Measurements from ENCODE around the gene GPS2.

Gene GPS2

GRCh38 chr17:7293816-7294613 is 21.1 kb downstream of the GPS2 start:
- Histone ChIP-seq H3K79me2 (ENCODE audit: low read length) (no peaks in the 10 kb centered on the region), H3K27ac (ENCODE audit: low read length) (no peak overlapping the region), H2AFZ (ENCODE audit: low read depth, low read length) (no peak overlapping the region), H3K27me3 (ENCODE audit: low read depth, low read length) (no peaks in the 10 kb centered on the region), H4K20me1 (ENCODE audit: insufficient read depth, low read length) (no peaks in the 10 kb centered on the region), H3K4me3 (ENCODE audit: low read length) (no peak overlapping the region), H3K36me3 (replicated peaks; ENCODE audit: low read depth, low read length) (no peaks in the 10 kb centered on the region), H3K9ac (ENCODE audit: low read length) (no peak overlapping the region), H3K4me2 (ENCODE audit: low read length) (no peak overlapping the region), H3K9me3 (ENCODE audit: insufficient read depth, low read length) (no peaks in the 10 kb centered on the region), H3K4me1 (ENCODE audit: low read length) (peaks cover 2% of the 10 kb centered on the region; the same call in 1 of the 2 replicates)
- TF ChIP-seq CTCF (IDR thresholded peaks at IDR 0.05; ENCODE audit: low read depth, low read length) (no peak), EZH2phosphoT487 (IDR thresholded peaks at IDR 0.05; ENCODE audit: low read depth) (no peak)

GRCh38 chr17:7293159-7293558 is 22.0 kb downstream of the GPS2 start:
- Histone ChIP-seq H3K27ac (ENCODE audit: low read length) (no peak overlapping the region), H3K9ac (ENCODE audit: low read length) (no peak overlapping the region), H3K36me3 (replicated peaks; ENCODE audit: low read depth, low read length) (no peaks in the 10 kb centered on the region), H3K4me3 (ENCODE audit: low read length) (no peak overlapping the region), H4K20me1 (ENCODE audit: insufficient read depth, low read length) (no peaks in the 10 kb centered on the region), H3K79me2 (ENCODE audit: low read length) (no peaks in the 10 kb centered on the region), H3K27me3 (ENCODE audit: low read depth, low read length) (no peaks in the 10 kb centered on the region), H3K9me3 (ENCODE audit: insufficient read depth, low read length) (no peaks in the 10 kb centered on the region), H2AFZ (ENCODE audit: low read depth, low read length) (no peak overlapping the region), H3K4me1 (ENCODE audit: low read length) (peaks cover 2% of the 10 kb centered on the region; the same call in 1 of the 2 replicates), H3K4me2 (ENCODE audit: low read length) (no peak overlapping the region)
- TF ChIP-seq CTCF (IDR thresholded peaks at IDR 0.05; ENCODE audit: low read depth, low read length) (no peak), EZH2phosphoT487 (IDR thresholded peaks at IDR 0.05; ENCODE audit: low read depth) (no peak)

GRCh38 chr17:7292729-7293128 is 22.4 kb downstream of the GPS2 start:
- H3K9ac ChIP-seq (ENCODE audit: low read length) = no peak overlapping the region
- H4K20me1 ChIP-seq (ENCODE audit: insufficient read depth, low read length) = no peaks in the 10 kb centered on the region
- H3K27me3 ChIP-seq (ENCODE audit: low read depth, low read length) = no peaks in the 10 kb centered on the region
- H3K4me2 ChIP-seq (ENCODE audit: low read length) = no peak overlapping the region
- H2AFZ ChIP-seq (ENCODE audit: low read depth, low read length) = no peak overlapping the region
- TF ChIP-seq CTCF (IDR thresholded peaks at IDR 0.05; ENCODE audit: low read depth, low read length) (no peak), EZH2phosphoT487 (IDR thresholded peaks at IDR 0.05; ENCODE audit: low read depth) (no peak)
- H3K36me3 ChIP-seq (replicated peaks; ENCODE audit: low read depth, low read length) = no peaks in the 10 kb centered on the region
- H3K4me3 ChIP-seq (ENCODE audit: low read length) = no peak overlapping the region
- H3K9me3 ChIP-seq (ENCODE audit: insufficient read depth, low read length) = no peaks in the 10 kb centered on the region
- peaks cover 2% of the 10 kb centered on the region; the same call in 1 of the 2 replicates for H3K4me1 ChIP-seq (ENCODE audit: low read length)
- H3K27ac ChIP-seq (ENCODE audit: low read length) = no peak overlapping the region
- no peaks in the 10 kb centered on the region for H3K79me2 ChIP-seq (ENCODE audit: low read length)

- Histone ChIP-seq H3K27ac (ENCODE audit: low read length) (no peak overlapping the region), H2AFZ (ENCODE audit: low read depth, low read length) (no peak overlapping the region), H3K79me2 (ENCODE audit: low read length) (no peaks in the 10 kb centered on the region), H3K4me1 (ENCODE audit: low read length) (peaks cover 2% of the 10 kb centered on the region; the same call in 1 of the 2 replicates), H3K4me2 (ENCODE audit: low read length) (no peak overlapping the region), H3K9ac (ENCODE audit: low read length) (no peak overlapping the region), H3K36me3 (replicated peaks; ENCODE audit: low read depth, low read length) (no peaks in the 10 kb centered on the region), H3K9me3 (ENCODE audit: insufficient read depth, low read length) (no peaks in the 10 kb centered on the region), H4K20me1 (ENCODE audit: insufficient read depth, low read length) (no peaks in the 10 kb centered on the region), H3K27me3 (ENCODE audit: low read depth, low read length) (no peaks in the 10 kb centered on the region), H3K4me3 (ENCODE audit: low read length) (no peak overlapping the region)
- no peak for TF ChIP-seq CTCF (IDR thresholded peaks at IDR 0.05; ENCODE audit: low read depth, low read length)
- TF ChIP-seq EZH2phosphoT487 (IDR thresholded peaks at IDR 0.05; ENCODE audit: low read depth) = no peak
Measured at GRCh38 chr17:7292194-7292593, 23.0 kb downstream of the GPS2 start.

Measured in OCI-LY3 (cell line).